DND-41 (cell line): ENCODE results near the gene PSD.

Experiments
- CTCF ChIP-seq: IDR thresholded peaks from 2 replicates; pipeline ENCODE4 v1.5.1; 2012; ENCODE audit warnings: borderline replicate concordance, low read length, moderate library complexity, mild to moderate bottlenecking; ENCODE audit not compliant: poor library complexity, severe bottlenecking; ENCODE audit errors: extremely low read depth
- EZH2 ChIP-seq: IDR thresholded peaks from 3 replicates; pipeline ENCODE4 v1.6.1; 2012; ENCODE audit warnings: borderline replicate concordance, low read depth, mild to moderate bottlenecking, moderate library complexity, low read length, inconsistent platforms; ENCODE audit not compliant: severe bottlenecking

GRCh38 chr10:102393411-102394078 lies 25.0 kb downstream of the PSD start:
- TF ChIP-seq EZH2 (no peak), CTCF (peak; percentile 85)
